GM18520 (cell line): ENCODE results near the gene ACIN1.
A peak's percentile ranks its signal among the peaks of the same experiment; 100 is the strongest.

Experiments used
- ATAC-seq: cut with Tn5 transposase; IDR thresholded peaks from one replicate; pipeline ENCODE4 v1.9.1; 2021; ENCODE audit not compliant: unreplicated experiment

ACIN1 gene

DNA sequence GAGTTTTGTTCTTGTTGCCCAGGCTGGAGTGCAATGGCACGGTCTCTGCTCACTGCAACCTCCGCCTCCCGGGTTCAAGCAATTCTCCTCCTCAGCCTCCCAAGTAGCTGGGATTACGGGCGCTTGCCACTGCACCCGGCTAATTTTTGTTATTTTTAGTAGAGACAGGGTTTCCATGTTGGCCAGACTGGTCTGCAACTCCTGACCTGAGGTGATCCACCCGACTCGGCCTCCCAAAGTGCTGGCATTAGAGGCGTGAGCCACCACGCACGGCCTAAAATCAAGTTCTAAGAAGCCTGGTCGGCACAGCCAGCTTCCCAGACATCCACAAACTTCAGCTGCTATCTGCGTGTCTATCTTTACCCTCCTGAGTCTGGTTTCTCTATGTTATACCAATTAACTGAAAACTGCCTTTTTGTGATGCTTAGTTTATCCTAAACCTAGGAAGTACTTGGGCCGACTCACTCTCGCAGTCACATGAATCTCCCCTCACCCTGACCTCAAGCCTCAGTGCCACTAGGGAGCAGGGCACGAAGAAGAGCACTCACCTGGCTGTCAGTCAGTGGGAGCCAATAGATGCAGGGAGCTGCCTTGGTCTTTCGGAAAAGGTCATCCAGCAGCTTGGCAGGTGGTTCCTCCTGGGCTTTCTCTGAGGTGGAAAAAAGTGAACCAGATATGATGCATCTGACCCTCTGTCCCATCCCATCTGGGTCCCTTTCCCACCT lies 34.2 kb downstream of the ACIN1 start:
- no peak for ATAC-seq

DNA sequence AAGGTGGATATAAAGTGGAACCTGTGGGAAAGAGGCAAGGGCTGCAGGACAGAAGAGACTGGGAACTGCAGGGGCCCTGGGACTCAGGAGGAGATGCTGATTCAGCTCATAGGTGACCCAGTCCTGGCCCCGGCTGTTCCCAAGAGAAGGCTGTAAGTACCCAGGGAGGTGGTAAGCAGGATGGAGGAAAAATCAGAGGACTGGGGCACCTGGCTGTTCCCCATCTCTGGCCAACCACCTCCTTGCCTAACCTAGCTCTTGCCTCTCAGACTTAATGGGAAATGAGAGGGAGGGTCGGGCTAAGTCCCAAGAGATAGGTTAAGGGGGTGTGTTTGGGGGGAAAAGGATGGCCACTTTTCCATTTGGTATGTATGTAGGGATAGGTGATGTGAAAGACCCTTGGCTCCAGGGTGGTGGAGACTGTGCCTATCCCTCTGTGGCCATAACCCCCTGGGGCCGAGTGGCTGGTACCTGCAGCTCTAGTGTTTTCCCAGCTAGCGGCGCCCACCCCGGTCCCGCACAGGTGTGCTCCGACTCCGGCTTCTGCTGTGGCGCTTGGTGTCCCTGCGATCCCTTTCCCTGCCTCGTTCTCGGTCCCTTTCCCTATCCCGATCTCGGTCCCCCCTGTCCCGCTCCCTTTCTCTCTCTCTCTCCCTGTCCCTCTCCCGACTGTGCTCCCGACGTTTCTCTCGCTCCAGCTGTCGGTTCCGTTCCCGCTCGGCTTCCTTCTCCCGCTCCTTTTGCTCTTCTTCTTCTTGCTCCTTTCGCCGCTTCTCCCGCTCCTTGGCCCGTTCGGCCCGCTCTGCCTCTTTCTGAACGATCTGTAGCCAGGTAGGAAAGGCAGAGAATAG lies 36.1 kb downstream of the ACIN1 start:
- ATAC-seq, result no peak

DNA sequence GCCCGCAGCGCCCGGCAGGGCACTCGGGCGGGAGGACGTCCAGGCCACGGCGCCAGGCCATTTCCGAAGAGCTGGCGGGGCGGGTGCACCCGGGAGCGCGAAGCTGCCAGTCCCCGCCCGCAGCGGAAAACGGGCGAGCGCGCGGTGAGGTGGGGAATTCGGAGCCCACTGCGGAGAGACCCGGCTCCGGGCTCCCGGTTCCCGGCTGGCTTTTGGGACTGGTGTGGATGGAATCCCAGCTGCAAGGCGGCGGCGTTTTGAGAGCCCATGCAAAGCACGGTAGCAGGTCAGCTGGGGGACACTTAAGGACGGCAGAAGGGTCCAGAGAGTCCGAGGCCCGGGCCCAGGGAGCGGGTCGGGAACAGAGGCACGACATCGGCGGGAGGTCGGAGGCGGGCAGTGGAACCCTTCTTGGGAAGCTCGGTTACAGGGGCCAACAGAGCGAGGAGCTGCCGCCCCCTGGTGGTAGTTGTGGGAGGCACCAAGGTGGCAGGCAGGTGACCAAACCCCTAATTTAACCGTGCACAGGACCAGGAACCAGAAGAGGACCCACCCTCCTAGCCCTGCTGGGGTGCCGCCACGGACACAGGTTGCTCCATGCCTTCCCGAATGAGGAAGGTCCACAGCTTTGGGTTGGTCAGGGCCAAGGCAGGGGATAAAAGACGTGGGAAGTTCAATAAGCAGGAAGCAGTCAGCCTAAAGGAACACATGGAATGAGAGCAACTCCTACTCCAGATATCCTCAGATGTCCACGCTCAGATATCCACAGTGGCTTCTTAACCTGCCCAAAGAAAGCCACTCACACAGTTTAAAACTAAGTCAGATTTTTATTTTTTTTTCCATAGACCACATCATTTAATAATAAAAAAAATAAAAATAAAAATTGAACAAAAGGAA lies 36.9 kb downstream of the ACIN1 start:
- ATAC-seq, result peak; percentile 50

DNA sequence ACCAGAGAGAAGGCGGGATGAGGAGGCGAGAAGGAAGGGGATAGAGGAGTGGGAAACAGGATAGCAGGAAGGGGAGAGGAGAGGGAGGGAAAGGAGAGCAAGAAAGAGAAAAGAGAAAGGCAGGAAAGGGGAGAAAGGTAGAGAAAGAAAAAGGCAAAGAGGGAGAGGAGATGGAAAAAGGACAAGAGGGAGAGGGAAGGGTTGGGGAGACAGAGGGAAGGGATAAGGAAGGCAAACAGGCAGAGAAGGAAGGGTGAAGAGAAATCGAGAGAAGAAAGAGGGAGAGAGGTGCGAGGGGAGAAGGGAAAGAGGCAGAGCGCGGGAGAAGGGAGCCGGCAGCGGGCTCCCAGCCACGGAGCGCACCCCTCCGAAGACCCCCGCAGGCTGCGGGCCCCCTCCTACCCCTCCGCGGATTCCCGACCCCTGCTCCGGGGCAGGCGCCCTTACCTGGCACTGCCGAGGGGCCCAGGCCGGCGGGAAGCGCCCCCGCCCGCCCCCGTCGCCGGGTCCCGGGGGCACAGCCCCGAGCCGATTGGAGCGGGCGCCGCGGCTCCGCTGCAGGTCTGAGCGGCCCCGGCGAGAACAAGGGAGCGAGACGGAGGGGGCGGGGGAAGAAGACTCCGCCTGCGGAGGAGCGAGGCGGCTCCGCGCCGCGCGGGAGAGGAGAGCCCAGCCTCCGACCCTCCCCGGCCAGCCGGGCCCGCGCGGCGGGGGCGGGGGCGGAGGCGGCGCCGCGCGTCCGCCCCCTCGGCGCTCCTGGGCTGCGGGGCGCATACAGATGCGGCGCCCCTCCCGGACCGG lies 37.8 kb downstream of the ACIN1 start, which contains the start of gene CDH24:
CDH24 (minus strand) TSS at position 565 of the 801 bp plus-strand sequence. CDS start 1,787 bp downstream, outside the sequence.
- no peak for ATAC-seq

DNA sequence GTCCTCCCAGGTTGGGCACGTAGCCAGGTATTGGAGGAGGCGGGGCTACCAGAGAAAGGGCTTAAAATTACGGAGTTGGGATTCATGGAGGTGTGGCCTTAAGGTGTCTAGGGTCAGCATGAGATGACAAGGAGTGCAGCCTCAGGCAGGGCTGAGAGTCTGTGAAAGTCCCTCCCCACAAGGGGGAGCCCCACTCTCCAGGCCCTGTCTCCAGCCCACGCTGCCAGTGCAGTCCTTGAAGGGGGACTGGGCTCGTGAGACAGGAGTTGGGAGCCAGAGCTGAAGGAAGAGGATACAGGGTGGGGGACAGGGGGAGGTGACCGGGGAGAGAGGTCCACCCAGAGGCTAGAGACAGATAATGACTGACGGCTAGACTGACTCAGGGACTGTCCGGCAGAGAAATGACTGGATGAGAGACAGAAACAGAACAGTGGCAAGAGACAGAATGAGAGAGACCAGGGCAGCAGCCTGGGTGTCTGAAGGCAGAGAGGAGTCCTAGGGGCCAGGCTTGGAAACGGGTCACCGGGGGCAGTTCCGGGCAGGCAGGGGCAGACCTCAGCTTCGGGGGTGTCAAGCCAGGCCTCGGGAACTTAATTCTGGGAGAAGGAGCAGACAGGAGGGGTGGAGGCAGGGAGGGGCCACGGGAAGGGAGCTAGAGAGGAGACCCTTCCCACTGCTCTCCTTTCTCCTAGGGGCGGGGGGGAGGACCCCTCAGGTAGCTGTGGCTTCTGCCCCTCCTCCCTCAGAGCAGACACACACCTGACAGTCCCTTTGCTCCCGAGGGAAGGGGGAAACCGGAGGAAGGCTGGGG lies 38.6 kb downstream of the ACIN1 start:
- ATAC-seq, result peak; percentile 30

DNA sequence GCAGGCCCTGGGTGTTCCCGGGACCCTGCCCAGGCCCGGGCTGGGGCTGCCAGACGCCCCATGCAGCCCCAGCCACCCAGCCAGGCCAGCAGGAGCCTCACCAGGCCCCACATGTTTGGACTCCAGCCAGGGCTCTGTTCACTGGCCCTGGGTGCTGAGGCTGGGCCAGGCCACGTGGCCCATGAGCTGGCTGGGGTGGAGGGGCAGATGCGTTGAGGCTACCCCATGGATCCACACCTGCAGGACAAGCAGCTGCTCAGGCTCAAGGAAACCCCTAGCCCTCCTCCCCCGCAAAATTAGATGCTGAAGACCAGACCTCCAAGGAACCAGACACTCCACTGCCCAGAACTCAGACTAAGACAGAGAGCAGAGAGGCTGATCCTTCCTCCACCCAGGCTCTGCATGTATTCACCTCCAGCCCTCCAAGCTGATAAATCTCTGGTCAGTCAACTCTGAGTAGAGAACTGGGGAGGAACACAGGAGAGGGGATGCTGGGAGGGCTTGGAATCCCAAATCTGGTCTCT lies 39.3 kb downstream of the ACIN1 start:
- no peak for ATAC-seq

DNA sequence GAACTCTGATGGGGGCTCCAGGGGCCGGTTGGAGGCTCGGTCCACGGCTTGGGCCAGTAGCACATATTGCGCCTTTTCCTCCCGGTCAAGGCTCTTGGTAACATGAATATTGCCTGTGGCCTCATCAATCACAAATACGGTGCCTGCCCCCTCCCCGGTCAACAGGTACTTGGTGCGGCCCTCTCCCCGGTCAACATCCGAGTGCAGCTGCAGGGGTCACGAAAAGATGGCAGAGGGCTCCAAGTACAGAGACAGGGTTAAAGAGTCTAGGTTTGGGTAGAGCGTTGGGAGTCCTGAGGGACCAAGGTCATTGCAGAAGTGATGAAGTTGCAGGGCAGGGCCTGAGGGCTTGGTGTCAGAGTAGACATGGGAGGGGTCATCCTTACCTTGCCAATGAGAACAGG lies 39.8 kb downstream of the ACIN1 start:
- no peak for ATAC-seq

DNA sequence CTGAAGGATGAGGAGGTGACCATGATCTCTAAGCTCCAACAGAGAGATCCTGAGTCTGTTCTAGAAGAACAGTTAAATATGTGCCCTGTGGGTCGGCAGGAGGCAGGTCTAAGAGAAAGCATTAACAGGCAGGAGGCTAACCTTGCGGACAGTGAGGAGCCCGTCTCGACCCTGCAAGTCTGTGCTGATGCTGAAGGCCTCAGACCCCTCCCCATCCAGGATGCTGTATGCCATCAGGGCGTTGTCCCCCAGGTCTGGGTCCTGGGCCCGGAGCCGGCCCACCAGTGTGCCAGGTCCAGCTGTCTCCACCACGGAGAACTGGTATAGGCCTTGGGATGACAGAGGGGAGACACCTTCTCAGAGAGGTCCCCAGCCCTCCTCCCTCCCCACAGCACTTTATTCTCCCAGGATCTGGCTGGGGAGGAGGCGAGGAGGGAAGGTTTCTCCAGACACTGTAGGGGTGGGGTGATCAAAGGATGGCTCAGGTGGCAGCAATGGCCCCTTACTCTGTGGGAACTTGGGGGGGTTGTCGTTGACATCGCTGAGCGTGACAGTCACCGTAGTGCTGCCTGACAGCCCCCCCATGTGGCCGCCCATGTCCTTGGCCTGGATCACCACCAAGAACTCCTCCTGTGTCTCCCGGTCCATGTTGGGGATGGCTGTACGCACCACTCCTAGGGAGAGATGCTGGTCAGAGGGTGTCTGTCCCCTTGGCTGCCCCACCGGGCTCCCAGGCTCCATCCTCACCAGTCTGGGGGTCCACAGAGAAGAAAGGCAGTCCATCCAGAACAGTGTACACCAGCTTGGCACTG lies 40.7 kb downstream of the ACIN1 start:
- ATAC-seq, result no peak

DNA sequence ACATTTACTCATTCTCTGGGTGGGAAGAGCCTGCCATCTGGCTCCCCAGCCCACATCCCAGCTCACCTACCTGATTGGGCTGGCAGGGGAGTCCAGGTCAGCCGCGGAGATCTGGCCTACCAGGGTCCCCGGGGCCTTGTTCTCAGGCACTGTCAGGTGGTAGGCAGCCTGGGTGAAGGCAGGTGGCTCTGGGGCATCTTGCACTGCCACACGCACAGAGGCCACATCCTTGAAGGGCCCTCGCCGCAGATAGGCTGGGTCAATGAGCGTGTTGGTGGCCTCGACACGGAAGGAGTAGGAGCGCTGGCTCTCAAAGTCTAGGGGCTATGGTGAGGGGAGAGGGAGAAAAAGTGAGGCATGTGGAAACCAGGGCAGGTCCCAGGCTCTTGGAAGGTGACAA lies 41.5 kb downstream of the ACIN1 start:
- ATAC-seq, result no peak

DNA sequence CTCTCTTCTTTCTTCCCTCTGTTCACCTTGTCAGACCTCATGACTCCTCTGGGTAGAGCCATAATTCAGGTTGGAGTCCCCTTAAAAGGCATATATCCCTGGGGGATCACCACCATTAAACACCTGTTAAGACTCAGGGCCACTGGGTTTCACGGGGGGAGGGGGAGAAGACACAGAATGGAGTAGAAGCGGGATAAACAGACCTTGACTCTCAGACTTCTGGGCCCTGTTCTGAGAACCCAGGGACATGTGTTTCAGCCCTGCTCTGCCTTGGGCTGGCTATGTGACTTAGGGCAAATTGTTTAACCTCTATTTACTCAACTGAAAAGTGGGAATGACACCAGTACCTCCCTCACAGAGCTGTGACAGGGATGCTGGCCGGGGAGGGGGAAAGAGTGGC lies 42.3 kb downstream of the ACIN1 start:
- no peak for ATAC-seq

DNA sequence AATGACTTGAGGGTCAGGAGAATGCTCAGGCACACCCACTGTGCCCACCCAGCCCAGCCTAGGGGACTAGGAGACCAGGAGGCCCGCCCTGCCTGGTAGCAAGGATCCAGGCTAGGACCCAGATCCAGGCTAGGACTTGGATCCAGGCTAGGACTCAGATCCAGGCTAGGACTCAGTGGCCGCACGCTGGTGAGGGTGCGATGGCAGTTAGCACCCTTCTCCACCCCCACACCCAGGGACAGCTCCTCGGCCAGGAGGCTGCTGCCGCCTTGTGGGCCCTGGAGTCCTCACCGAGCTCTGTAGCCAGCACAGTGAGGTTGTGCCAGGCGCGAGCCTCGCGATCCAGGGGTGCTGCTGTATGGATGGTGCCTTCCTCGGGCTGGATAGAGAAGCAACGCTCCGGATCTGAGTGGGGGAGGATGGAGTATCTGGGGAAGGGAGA lies 42.7 kb downstream of the ACIN1 start:
- no peak for ATAC-seq

DNA sequence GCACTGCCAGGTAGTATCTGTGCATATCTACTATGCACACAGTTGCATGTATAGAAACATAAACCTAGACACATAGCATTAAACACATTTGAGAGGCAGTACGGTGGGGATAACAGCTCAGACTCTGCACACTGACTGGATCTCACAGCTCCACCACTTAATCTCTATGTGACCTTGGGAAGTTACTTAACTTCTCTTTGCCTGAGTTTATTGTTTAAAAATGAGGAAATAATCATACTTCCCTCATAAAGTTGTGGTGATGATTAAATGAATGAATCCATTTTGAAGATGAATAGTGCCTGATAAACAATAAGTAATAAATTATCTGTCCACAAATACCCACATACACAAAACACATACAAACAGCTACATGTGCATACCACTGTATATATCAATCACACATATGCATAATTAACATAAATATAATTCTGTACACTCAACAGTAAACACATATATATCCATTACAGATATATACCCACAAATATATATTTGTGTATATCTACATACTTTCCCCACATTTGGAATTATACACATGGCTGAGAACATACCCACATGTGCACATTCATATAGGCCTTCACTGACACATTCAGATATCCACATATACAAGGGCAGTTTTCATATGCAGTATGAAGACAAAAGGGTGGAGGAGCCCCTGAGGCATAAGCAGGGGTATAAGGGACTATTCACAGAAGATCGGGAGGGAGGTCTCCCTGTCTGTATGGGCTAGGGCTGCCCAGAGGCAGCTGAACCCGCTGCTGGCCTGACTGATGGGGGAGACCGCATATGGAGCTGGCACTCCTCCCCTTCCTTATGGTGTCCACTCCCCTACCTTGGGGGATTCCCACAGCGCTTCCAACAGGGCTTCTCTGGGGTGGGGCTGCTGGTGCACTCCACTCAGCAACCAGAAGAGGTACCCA lies 43.5 kb downstream of the ACIN1 start:
- no peak for ATAC-seq

DNA sequence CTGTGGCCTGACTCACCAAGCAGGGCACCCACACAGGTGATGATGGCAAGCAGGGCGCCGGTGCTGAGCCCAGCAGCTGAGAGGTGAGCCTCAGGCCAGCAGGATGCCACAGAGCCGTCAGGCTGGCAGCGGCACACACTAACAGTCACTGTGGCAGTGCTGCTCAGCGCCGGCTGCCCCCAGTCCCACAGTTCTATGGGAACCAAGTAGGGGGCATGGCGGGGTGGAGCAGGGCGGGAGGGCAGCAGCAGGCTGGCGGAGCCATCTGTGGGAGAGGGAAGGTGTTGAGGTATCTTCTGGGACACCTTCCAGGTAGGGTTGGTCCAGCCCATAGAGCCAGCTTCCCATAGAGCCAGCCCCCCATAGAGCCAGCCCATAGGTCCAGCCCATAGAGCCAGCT lies 45.9 kb downstream of the ACIN1 start:
- no peak for ATAC-seq

DNA sequence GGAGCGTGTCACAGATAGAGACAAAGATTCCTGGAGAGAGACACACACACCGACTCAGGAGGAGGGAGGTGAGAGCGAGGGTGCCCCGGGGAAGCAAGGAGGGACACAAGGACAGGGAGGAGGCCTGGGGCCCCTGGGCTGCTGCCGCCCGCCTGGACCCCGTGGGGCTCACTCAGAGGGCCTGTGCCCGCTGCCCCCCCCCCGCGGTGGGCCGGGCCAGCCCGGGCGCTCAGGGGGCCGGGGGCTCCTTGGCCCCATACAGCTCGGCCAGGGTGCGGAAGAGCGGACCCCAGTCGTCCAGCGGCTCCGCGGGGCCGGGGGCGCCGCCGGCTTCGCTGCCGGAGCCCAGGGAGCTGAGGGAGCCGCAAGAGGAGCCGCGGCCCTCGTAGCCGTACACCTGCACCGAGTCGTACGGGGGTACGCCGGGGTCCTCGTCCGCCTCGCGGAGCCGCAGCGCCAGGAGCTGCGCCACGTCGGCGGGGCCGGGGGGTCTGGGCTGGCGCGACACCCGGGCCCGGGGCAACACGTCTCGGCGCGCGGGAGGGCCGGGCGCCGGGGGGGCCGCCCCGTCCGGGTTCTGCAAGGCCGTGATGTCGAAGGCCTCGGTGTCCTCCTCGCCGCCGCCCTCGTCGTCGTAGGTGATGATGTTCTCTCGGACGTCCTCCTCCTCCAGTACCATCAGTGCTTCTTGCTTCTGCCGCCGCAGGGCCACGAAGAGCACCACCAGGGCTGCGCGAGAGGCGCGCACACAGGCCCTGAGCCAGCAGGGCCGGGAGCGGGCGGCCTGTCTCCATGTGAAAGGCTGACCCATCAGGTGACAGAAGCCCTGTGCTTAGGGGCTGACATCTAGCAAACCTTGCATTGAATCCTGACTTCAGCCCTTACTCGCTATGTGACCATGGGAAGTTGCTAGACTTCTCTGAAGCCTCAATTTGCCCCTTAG lies 46.9 kb downstream of the ACIN1 start:
- no peak for ATAC-seq

DNA sequence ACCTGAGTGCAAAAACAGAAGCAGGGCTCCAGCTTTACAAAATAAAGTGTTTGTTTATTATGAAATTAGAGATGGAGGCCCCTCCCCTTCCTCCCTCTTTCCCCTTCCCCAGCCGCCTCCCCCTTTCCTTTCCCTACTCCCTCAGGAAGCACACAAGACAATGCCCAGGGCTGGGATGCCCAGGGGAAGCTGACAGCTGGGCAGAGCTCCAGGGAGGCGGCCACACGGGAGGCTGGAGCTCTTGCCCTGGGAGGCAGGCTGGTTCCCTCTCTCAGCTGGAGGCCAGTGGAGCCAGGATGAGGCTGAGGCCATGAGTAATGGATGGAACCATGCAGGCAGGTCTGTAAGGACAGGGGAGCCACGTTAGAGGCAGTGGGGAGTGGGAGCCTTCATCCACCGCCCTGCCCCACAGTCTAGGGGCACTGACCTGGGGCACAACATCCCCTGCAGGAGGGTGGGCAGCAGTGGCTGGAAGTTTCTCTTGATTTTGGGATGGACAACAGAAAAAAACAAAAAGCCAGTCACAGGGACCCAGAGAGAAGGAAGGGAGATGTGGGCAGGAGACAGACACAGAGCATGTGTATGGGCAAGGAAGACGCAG lies 47.8 kb downstream of the ACIN1 start:
- no peak for ATAC-seq
